Measurements from ENCODE around the gene ZGRF1. TPM values are rescaled to one million over a fixed set of nuclear protein-coding genes. Genes with fewer than 3 reads are reported as not detected.

The ZGRF1 gene
- total and polyA plus RNA-seq, 9 of the 15 experiments (the other 6 are each of a cell fraction or from before 2014, with no cell fraction given) = 8.8 to 35.2 (median 22.0) TPM

DNA sequence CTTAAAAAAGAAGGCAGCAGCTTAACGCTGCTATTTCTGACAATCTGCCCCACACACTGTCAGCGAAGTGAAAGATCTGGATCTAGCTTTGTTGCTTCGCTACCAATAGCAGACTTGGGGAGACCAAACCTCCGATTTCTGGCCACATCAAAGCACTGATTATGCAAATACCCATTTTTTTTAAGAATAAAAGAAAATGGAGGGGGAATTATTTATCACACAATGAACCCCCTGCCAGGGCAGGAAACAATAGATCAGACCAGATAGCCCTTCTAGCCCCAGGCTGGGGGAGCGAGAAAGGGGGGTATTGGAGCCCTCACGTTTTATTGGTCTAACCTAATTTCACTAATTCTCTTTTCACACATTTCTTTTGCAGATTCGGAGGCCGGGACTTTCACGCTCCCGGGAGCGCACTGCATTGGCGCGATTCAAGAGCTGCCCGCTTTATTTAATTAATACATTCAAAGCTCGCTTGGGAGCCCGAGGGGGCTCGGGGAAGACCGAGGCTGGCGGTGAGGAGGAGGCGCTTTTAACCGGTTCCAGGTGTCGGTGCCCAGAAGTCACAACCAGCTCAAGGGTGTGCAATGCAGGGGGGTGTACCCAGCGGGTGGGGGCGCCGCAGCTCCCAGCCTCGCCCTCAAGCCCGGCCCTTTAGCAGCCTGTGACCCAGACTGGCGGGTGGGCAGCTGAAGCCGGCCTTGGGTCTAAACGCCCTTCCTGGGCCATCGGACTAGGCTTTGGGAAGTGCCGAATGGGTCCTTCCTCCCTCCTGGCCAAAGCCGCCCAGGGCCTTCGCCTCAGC, 126.2 kb downstream of the ZGRF1 start:
- ATAC-seq = no peak
- no peak overlapping the region for H3K9ac ChIP-seq (ENCODE audit: insufficient read depth in 1 of 2, low read depth in 2 of 2, low read length in 2 of 2)
- no peak overlapping the region for H3K4me3 ChIP-seq
- POLR2A ChIA-PET = no interaction called here
- H3K9me1 ChIP-seq (ENCODE audit: control insufficient read depth, insufficient read depth, low read length) = no peaks in the 10 kb centered on the region
- H3K27ac ChIP-seq (ENCODE audit: extremely low read depth, low read depth, low read length) = no peak overlapping the region
- no peaks in the 10 kb centered on the region; the same call in 1 of the 2 replicates for H4K20me1 ChIP-seq (replicated peaks; ENCODE audit: control insufficient read depth, insufficient read depth, low read length)
- no peak overlapping the region for H2AFZ ChIP-seq (ENCODE audit: low read depth, low read length)
- H3K79me2 ChIP-seq (ENCODE audit: control insufficient read depth, insufficient read depth, low read length) = no peaks in the 10 kb centered on the region
- no peaks in the 10 kb centered on the region for H3K9me3 ChIP-seq (replicated peaks; ENCODE audit: control insufficient read depth, insufficient read depth, low read depth, low read length)
- no peak overlapping the region for H3K4me2 ChIP-seq (ENCODE audit: insufficient read depth, low read length)
- in situ Hi-C loops (cut with MboI) = no loop called here
- 16% methylated on average over 26 of the region's 34 CpGs for WGBS (ENCODE audit: insufficient coverage, low coverage, missing lambda C conversion rate)
- no TSS peak for BruUV-seq (replicated peaks)
- H3K36me3 ChIP-seq (ENCODE audit: control insufficient read depth, insufficient read depth, low read length) = no peaks in the 10 kb centered on the region
- CTCF ChIA-PET (ENCODE audit: low intra/inter-chr PET ratio) = no interaction called here
- H3K4me1 ChIP-seq (replicated peaks in 1 of 2; ENCODE audit: control insufficient read depth in 2 of 2, insufficient read depth in 2 of 2, low read length in 2 of 2) = peaks cover 0 to 19% of the 10 kb centered on the region in 2 experiments; a peak in 2 of 5 replicates
- FAIRE-seq = no peak
- H3K27me3 ChIP-seq (ENCODE audit: control insufficient read depth in 2 of 2, insufficient read depth in 2 of 2, low read length in 2 of 2) = peaks cover 46 to 61% of the 10 kb centered on the region in 2 experiments
- no peak for DNase-seq (ENCODE audit: extremely low read depth in 1 of 4, low spot score in 3 of 4)
- intact Hi-C loops (cut with micrococcal nuclease) = no loop called here
- no peak for TF ChIP-seq GATA2 (CRISPR knock-in tag; IDR thresholded peaks at IDR 0.05)
- TF ChIP-seq RBM17 (IDR thresholded peaks at IDR 0.05; ENCODE audit: borderline replicate concordance, low read depth, low read length) = no peak
- TF ChIP-seq, protein P1, sequence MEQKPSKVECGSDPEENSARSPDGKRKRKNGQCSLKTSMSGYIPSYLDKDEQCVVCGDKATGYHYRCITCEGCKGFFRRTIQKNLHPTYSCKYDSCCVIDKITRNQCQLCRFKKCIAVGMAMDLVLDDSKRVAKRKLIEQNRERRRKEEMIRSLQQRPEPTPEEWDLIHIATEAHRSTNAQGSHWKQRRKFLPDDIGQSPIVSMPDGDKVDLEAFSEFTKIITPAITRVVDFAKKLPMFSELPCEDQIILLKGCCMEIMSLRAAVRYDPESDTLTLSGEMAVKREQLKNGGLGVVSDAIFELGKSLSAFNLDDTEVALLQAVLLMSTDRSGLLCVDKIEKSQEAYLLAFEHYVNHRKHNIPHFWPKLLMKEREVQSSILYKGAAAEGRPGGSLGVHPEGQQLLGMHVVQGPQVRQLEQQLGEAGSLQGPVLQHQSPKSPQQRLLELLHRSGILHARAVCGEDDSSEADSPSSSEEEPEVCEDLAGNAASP (IDR thresholded peaks at IDR 0.05) = no peak
- TF ChIP-seq, protein P2, sequence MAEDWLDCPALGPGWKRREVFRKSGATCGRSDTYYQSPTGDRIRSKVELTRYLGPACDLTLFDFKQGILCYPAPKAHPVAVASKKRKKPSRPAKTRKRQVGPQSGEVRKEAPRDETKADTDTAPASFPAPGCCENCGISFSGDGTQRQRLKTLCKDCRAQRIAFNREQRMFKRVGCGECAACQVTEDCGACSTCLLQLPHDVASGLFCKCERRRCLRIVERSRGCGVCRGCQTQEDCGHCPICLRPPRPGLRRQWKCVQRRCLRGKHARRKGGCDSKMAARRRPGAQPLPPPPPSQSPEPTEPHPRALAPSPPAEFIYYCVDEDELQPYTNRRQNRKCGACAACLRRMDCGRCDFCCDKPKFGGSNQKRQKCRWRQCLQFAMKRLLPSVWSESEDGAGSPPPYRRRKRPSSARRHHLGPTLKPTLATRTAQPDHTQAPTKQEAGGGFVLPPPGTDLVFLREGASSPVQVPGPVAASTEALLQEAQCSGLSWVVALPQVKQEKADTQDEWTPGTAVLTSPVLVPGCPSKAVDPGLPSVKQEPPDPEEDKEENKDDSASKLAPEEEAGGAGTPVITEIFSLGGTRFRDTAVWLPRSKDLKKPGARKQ (CRISPR knock-in tag; IDR thresholded peaks at IDR 0.05) = no peak
- TF ChIP-seq, protein P3, sequence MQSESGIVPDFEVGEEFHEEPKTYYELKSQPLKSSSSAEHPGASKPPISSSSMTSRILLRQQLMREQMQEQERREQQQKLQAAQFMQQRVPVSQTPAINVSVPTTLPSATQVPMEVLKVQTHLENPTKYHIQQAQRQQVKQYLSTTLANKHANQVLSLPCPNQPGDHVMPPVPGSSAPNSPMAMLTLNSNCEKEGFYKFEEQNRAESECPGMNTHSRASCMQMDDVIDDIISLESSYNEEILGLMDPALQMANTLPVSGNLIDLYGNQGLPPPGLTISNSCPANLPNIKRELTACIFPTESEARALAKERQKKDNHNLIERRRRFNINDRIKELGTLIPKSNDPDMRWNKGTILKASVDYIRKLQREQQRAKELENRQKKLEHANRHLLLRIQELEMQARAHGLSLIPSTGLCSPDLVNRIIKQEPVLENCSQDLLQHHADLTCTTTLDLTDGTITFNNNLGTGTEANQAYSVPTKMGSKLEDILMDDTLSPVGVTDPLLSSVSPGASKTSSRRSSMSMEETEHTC (IDR thresholded peaks at IDR 0.05) = no peak
- no peak for TF ChIP-seq RBM25 (IDR thresholded peaks at IDR 0.05; ENCODE audit: low read depth, low read length, severe bottlenecking)
- TF ChIP-seq ZNF316 (IDR thresholded peaks at IDR 0.05) = no peak
- no peak for TF ChIP-seq HEY1 (CRISPR knock-in tag; IDR thresholded peaks at IDR 0.05; ENCODE audit: borderline replicate concordance)
- TF ChIP-seq, protein P4, sequence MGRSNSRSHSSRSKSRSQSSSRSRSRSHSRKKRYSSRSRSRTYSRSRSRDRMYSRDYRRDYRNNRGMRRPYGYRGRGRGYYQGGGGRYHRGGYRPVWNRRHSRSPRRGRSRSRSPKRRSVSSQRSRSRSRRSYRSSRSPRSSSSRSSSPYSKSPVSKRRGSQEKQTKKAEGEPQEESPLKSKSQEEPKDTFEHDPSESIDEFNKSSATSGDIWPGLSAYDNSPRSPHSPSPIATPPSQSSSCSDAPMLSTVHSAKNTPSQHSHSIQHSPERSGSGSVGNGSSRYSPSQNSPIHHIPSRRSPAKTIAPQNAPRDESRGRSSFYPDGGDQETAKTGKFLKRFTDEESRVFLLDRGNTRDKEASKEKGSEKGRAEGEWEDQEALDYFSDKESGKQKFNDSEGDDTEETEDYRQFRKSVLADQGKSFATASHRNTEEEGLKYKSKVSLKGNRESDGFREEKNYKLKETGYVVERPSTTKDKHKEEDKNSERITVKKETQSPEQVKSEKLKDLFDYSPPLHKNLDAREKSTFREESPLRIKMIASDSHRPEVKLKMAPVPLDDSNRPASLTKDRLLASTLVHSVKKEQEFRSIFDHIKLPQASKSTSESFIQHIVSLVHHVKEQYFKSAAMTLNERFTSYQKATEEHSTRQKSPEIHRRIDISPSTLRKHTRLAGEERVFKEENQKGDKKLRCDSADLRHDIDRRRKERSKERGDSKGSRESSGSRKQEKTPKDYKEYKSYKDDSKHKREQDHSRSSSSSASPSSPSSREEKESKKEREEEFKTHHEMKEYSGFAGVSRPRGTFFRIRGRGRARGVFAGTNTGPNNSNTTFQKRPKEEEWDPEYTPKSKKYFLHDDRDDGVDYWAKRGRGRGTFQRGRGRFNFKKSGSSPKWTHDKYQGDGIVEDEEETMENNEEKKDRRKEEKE (IDR thresholded peaks at IDR 0.05; ENCODE audit: borderline replicate concordance in 1 of 2, control insufficient read depth in 1 of 2, low read depth in 2 of 2, low read length in 1 of 2) = no peak
- no peak for TF ChIP-seq MTA3 (IDR thresholded peaks at IDR 0.05; ENCODE audit: borderline replicate concordance)
- no peak for TF ChIP-seq KLF6 (CRISPR knock-in tag; IDR thresholded peaks at IDR 0.05; ENCODE audit: borderline replicate concordance)
- TF ChIP-seq, protein P5, sequence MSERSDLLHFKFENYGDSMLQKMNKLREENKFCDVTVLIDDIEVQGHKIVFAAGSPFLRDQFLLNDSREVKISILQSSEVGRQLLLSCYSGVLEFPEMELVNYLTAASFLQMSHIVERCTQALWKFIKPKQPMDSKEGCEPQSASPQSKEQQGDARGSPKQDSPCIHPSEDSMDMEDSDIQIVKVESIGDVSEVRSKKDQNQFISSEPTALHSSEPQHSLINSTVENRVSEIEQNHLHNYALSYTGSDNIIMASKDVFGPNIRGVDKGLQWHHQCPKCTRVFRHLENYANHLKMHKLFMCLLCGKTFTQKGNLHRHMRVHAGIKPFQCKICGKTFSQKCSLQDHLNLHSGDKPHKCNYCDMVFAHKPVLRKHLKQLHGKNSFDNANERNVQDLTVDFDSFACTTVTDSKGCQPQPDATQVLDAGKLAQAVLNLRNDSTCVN (CRISPR knock-in tag; IDR thresholded peaks at IDR 0.05) = no peak
